ENCODE data around the gene BCL2L1. TPM values are rescaled to one million over a fixed set of nuclear protein-coding genes. Genes with fewer than 3 reads are reported as not detected.
"Not testable (repeated sequence)": the region's sequence is repeated elsewhere in the genome, so short reads cannot be mapped to it uniquely, and the experiment has no call there.

The BCL2L1 gene
- total RNA-seq, 6 donors from 2014 or later, result 131 to 245 (median 182) TPM

DNA sequence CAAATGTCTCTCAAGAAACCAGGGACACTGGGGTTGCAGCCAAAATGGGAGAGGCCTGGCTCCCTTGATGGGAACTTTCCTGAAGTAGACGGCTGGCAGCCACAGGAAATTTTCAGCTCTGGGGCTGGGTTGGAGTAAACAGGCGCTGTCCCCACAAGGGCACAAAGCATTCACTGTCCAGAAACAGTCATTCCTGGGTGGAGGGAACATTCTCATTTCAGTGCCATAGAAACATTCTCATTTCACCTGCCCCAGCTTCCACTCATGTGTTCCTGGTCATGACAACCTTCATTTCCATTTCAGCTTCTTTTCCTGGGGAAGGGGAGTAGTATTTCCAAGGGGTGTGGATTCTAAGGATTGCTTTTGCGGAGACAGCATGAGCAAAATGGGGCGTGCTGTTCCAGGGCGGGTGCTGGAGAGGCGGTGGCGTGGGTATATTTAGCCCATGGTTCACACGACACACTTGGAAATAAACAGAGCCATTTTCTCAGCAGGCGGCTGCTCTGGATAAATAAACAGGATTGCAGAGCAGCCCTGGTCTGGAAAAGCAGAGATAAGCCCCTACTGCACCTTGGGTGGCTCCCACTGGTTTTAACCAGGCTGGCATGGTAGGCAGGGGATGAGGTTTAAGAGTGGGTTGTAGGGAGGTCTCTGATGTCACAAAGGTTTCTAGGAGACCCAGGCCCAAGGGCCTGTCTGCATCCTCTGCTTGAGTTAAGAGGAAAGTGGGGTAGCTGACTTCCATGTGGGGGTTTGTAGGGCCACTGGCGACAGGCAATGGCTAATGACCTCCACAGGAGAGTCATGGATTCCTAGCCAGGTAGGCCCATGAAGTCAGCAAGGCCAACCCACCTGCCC is 52.1 kb downstream of the BCL2L1 start:
- Histone ChIP-seq H3K9me3 (no peaks in the 10 kb centered on the region), H3K27ac (peak overlapping the region; percentile 76 to 90 (median 89)), H3K4me3 (no peak overlapping the region), H3K27me3 (no peaks in the 10 kb centered on the region), H3K36me3 (peaks cover 0 to 31% (median 7%) of the 10 kb centered on the region in 4 donors), H3K4me1 (peaks cover 90 to 98% (median 97%) of the 10 kb centered on the region in 4 donors)
- DNase-seq (peak in 1 of 2 donors; percentile 78), ATAC-seq (ENCODE audit: low FRiP score in 2 of 2) (peak in 1 of 2 donors; percentile 56)
- WGBS, 2 donors, result 38 to 45% methylated on average over 10 of the region's 10 CpGs
- peak in 2 of 4 donors; percentile 80 to 82 for TF ChIP-seq EP300 (IDR thresholded peaks at IDR 0.05)
- TF ChIP-seq POLR2AphosphoS5 (IDR thresholded peaks at IDR 0.05), result peak; percentile 31 to 83
- TF ChIP-seq, protein P1, sequence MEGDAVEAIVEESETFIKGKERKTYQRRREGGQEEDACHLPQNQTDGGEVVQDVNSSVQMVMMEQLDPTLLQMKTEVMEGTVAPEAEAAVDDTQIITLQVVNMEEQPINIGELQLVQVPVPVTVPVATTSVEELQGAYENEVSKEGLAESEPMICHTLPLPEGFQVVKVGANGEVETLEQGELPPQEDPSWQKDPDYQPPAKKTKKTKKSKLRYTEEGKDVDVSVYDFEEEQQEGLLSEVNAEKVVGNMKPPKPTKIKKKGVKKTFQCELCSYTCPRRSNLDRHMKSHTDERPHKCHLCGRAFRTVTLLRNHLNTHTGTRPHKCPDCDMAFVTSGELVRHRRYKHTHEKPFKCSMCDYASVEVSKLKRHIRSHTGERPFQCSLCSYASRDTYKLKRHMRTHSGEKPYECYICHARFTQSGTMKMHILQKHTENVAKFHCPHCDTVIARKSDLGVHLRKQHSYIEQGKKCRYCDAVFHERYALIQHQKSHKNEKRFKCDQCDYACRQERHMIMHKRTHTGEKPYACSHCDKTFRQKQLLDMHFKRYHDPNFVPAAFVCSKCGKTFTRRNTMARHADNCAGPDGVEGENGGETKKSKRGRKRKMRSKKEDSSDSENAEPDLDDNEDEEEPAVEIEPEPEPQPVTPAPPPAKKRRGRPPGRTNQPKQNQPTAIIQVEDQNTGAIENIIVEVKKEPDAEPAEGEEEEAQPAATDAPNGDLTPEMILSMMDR (IDR thresholded peaks at IDR 0.05), result no peak
- peak in 1 of 4 donors; percentile 33 for TF ChIP-seq POLR2A (IDR thresholded peaks at IDR 0.05)

DNA sequence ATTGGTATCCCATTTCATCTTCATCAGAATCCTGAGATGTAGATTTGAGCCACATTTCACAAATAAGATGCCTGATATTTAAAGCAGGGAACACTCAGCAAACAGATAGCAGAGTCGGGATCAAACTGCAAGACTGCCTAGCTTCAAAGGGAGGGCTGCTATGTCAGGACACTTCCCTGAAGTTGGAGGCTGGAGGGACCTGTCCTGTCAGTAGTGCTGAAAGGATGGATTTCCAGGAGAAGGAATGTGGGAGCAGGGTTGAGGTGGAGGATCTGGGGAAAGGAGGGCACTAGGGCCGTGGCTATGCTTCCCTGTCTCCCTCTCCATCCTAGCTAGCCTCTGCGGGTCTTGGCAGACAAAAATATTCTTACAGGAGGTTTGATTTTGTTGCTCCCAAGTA is 52.8 kb downstream of the BCL2L1 start:
- WGBS, 2 donors, result 36 to 54% methylated on average over 3 of the region's 3 CpGs
- Histone ChIP-seq H3K27ac (peak overlapping the region; percentile 76 to 90 (median 89)), H3K27me3 (no peaks in the 10 kb centered on the region), H3K9me3 (no peaks in the 10 kb centered on the region), H3K36me3 (peaks cover 0 to 35% (median 14%) of the 10 kb centered on the region in 4 donors), H3K4me3 (no peak overlapping the region), H3K4me1 (peaks cover 90 to 98% (median 97%) of the 10 kb centered on the region in 4 donors)
- DNase-seq, result no peak
- ATAC-seq (ENCODE audit: low FRiP score in 2 of 2), result no peak
- TF ChIP-seq EP300 (IDR thresholded peaks at IDR 0.05) (no peak), POLR2AphosphoS5 (IDR thresholded peaks at IDR 0.05) (no peak), POLR2A (IDR thresholded peaks at IDR 0.05) (no peak)
- TF ChIP-seq, protein P1 (IDR thresholded peaks at IDR 0.05), result no peak

DNA sequence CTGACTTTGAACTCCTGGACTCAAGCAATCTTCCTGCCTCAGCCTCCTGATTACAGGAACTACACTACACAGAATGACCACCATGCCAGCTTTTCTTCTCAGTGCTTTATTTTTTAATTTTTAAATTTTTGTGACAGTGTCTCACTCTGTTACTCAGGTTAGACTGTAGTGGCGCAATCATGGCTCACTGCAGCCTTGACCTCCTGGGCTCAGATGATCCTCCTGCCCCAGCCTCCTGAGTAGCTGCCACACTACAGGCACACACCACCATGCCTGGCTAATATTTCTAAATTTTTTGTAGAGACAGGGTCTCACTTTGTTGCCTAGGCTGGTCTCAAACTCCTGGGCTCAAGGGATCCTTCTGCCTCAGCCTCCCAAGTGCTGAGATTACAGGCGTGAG is 53.7 kb downstream of the BCL2L1 start:
- 95 to 100% methylated on average over 2 of the region's 2 CpGs for WGBS, 2 donors
- H3K27me3 ChIP-seq; DNase-seq; H3K9me3 ChIP-seq; H3K4me3 ChIP-seq; ATAC-seq (ENCODE audit: low FRiP score in 2 of 2): not testable (repeated sequence)
- peaks cover 0 to 42% (median 19%) of the 10 kb centered on the region in 4 donors for H3K36me3 ChIP-seq
- peaks cover 90 to 98% (median 97%) of the 10 kb centered on the region in 4 donors for H3K4me1 ChIP-seq
- H3K27ac ChIP-seq, result peak overlapping the region; percentile 76 to 90 (median 89)

DNA sequence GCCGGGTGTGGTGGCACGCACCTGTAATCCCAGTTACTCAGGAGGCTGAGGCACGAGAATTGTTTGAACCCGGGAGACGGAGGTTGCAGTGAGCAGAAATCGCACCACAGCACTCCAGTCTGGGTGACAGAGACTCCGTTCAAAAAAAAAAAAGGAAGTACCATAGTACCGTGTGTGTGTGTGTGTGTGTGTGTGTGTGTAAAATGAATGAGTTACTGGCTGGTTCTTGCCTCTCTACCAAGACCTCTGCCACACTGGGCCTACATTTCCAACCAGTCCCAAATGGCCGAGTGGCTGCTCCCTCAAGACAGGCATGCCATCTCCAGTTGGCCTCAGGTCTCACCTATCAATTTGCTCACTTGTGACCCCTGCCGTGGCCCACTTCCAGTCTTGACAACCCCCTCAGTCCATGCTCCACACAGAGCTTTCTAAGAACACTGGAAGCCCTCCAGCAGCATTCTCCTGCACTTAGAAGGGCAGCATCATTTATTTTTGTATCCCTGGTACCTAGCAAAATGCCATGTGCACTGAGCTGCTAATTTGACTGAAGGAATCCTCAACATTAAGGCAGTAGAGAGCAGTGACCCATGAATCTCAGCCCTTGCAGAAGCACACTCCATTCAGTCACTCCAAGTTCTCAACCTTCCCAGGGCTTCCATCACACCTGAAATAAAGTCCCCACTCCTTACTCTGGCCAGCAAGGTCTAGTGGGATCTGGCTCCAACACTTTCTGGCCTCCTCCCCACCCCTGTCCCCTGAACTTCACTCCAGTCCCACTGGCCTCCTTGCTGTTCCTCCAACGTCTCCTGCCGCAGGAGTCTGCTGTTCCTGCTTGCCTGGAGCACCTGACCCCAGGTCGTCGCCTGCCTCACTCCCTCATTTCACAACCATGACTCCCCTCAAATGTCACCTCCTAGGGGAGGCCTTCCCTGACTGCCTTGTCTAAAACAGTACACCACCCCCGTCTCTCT is 55.1 kb downstream of the BCL2L1 start:
- ATAC-seq (ENCODE audit: low FRiP score in 2 of 2), result peak in 1 of 2 donors; percentile 50
- TF ChIP-seq POLR2A (IDR thresholded peaks at IDR 0.05), result no peak
- TF ChIP-seq POLR2AphosphoS5 (IDR thresholded peaks at IDR 0.05), result no peak
- no peak for TF ChIP-seq EP300 (IDR thresholded peaks at IDR 0.05)
- TF ChIP-seq, protein P1 (IDR thresholded peaks at IDR 0.05), result no peak
- no peak overlapping the region for H3K4me3 ChIP-seq
- DNase-seq, result no peak
- peaks cover 83 to 95% (median 93%) of the 10 kb centered on the region in 4 donors for H3K4me1 ChIP-seq
- no peaks in the 10 kb centered on the region for H3K9me3 ChIP-seq
- peak overlapping the region; percentile 76 to 90 (median 89) for H3K27ac ChIP-seq
- peaks cover 0 to 40% (median 21%) of the 10 kb centered on the region in 4 donors for H3K36me3 ChIP-seq
- WGBS, 2 donors, result 66 to 77% methylated on average over 15 of the region's 15 CpGs
- H3K27me3 ChIP-seq, result no peaks in the 10 kb centered on the region

All from upper lobe of left lung (tissue), 6 donors.